ENCODE measurements around the gene C4BPB.

Gene C4BPB

GRCh38 chr1:207081088-207081487 lies 7.6 kb upstream of the C4BPB start:
- no peak for DNase-seq

GRCh38 chr1:207081806-207082205 lies 6.9 kb upstream of the C4BPB start:
- no peak for DNase-seq

GRCh38 chr1:207084232-207084631 lies 4.4 kb upstream of the C4BPB start:
- no peak for DNase-seq

GRCh38 chr1:207084701-207085180 lies 3.9 kb upstream of the C4BPB start:
- peak in 16 of 51 donors; percentile 1 to 36 (median 16) for DNase-seq

- no peak for DNase-seq
These were observed 2.8 kb upstream of the C4BPB start for GRCh38 chr1:207085887-207086286.

- DNase-seq, result no peak
These were observed 499 bp upstream of the C4BPB start for GRCh38 chr1:207088161-207088560.

GRCh38 chr1:207089627-207090355 lies 1.1 kb downstream of the C4BPB start:
- DNase-seq, result no peak

- DNase-seq, result no peak
These were observed 2.7 kb downstream of the C4BPB start for GRCh38 chr1:207091200-207091908.

- no peak for DNase-seq
These were observed 5.3 kb downstream of the C4BPB start for GRCh38 chr1:207093944-207094343.

GRCh38 chr1:207097871-207098324 lies 9.2 kb downstream of the C4BPB start:
- no peak for DNase-seq

GRCh38 chr1:207101720-207102119 lies 13.1 kb downstream of the C4BPB start:
- no peak for DNase-seq

GRCh38 chr1:207102146-207102545 lies 13.5 kb downstream of the C4BPB start:
- no peak for DNase-seq

- DNase-seq, result no peak
These were observed 14.0 kb downstream of the C4BPB start for GRCh38 chr1:207102659-207103058.

- no peak for DNase-seq
These were observed 15.3 kb downstream of the C4BPB start, which contains the start of gene C4BPA for GRCh38 chr1:207103892-207104373. Gene C4BPA, plus strand, starts transcription at chr1:207104233. Its CDS starts 8,793 bp downstream, at chr1:207113026.

- DNase-seq, result no peak
These were observed 20.3 kb downstream of the C4BPB start for GRCh38 chr1:207109004-207109403.

- DNase-seq, result no peak
These were observed 24.1 kb downstream of the C4BPB start for GRCh38 chr1:207112616-207113296.

- no peak for DNase-seq
These were observed 26.6 kb downstream of the C4BPB start for GRCh38 chr1:207115269-207115668.

- DNase-seq, result no peak
These were observed 35.7 kb downstream of the C4BPB start for GRCh38 chr1:207124389-207124788.

GRCh38 chr1:207128336-207128921 lies 39.8 kb downstream of the C4BPB start:
- no peak for DNase-seq

- no peak for DNase-seq
These were observed 40.4 kb downstream of the C4BPB start for GRCh38 chr1:207129053-207129452.

GRCh38 chr1:207130252-207131036 lies 41.8 kb downstream of the C4BPB start:
- no peak for DNase-seq

All from hypothalamus (tissue), 51 donors.